Erythroblast (primary cell): ENCODE measurements around the gene PLIN1.

ENCODE experiments used
- DNase-seq, 2 experiments: peaks; one replicate each; lab custom pipeline; 2025; lab: John Stamatoyannopoulos, UW
- GATA1 ChIP-seq: IDR thresholded peaks from 2 replicates; pipeline ENCODE4 v1.6.1; 2011; ENCODE audit warnings: low read depth, mild to moderate bottlenecking, control low read depth, low read length, moderate library complexity
- POLR2A ChIP-seq: IDR thresholded peaks from 2 replicates; pipeline ENCODE4 v1.6.1; 2011; ENCODE audit warnings: mild to moderate bottlenecking, low read length

PLIN1 gene

GRCh38 chr15:89632563-89633430, 46.4 kb downstream of the PLIN1 start:
- no peak for DNase-seq
- TF ChIP-seq POLR2A: no peak
- no peak for TF ChIP-seq GATA1

DNA sequence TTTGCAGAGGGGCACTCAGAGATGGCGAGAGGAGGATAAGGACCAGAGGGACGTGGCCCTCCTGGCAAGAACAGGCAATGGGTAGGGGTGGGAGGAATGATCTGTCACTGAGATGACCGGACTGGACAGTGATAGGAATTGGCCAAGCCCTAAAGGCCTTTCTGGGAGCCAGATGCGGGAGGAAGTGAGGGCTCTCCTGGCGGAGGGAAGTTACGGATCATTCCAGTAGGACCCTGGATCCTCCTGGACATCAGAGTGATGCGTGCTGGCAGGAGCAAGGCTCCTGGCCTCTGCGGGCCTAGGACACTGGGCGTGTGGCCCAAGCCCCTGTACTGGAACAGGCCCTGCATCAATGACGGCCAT, 47.3 kb downstream of the PLIN1 start:
- no peak for TF ChIP-seq POLR2A
- no peak for TF ChIP-seq GATA1
- no peak for DNase-seq

DNA sequence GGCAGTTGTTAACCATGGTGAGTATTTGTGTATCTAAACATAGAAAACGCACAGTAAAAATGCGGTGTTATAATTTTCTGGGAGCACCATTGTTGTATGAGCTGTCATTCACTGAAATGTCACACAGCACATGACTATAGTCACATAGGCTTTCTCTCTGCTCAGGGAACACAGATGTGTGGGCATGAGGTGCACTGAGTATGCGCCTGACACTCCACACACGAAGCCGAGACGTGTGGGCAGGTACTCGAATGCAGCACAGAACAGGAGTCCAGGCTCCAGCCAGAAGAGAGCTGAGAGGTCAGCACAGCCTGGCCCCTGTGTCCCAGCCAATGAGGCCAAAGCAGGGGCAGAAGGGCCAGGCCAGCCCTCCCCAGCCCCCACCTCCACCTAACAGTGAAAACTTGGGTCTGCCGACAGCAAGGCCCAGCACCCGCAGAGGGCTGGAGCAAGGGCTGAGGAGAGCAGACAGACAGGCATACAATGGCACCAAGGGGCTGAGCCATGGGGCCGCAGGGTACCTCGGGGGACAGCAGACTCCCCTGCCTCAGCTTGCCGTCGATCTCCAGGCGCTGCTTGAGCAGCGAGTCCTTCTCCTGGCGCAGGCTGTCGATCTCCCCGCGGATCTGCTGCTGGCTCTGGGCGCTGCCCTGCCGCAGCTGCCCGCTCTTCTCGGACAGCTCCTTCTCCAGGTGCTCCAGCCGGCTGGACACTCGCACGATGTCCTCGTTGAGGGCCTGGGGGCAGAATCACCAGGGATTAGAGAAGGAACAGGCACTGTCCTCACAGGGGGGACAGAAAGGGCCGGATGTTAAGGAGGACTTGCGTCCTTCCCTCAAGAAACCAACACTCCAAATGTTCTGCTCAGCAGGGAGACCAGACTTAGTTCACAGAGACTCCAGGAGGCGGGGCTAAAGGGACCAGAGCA, 47.9 kb downstream of the PLIN1 start:
- TF ChIP-seq POLR2A (no peak), GATA1 (no peak)
- DNase-seq: no peak

- TF ChIP-seq GATA1: no peak
- no peak for TF ChIP-seq POLR2A
- DNase-seq: no peak
These were observed 48.9 kb downstream of the PLIN1 start for GRCh38 chr15:89630260-89630659.

- no peak for TF ChIP-seq POLR2A
- no peak for TF ChIP-seq GATA1
- no peak for DNase-seq
These were observed 49.3 kb downstream of the PLIN1 start for GRCh38 chr15:89629829-89630228.

- DNase-seq: no peak
- TF ChIP-seq GATA1: no peak
- TF ChIP-seq POLR2A: no peak
These were observed 50.1 kb downstream of the PLIN1 start for GRCh38 chr15:89628806-89629715.

GRCh38 chr15:89628301-89628700, 50.9 kb downstream of the PLIN1 start:
- DNase-seq: no peak
- TF ChIP-seq GATA1 (no peak), POLR2A (no peak)

GRCh38 chr15:89627256-89627970, 51.8 kb downstream of the PLIN1 start:
- DNase-seq: no peak
- TF ChIP-seq POLR2A: no peak
- TF ChIP-seq GATA1: no peak

DNA sequence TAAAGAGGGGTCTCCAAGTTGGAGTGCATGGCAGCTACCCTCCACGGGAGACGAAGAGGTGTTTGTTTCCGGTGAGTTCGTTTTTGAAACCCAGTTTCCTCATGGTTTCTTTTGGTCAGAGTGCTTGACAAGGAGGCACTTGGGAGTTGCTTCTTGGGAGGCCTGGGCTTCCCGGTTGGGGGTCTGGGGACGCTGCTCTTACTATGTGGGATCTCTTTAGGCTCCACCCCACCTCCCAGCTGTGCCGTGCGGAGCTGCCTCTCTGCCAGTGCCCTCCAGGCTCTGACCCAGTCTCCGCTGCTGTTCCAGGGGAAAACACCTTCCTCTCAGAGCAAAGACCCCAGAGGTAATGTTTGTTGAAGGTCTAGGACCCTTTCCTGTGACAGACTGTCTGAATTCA, 53.5 kb downstream of the PLIN1 start:
- no peak for DNase-seq
- TF ChIP-seq GATA1 (no peak), POLR2A (no peak)

GRCh38 chr15:89623165-89623564, 56.0 kb downstream of the PLIN1 start:
- TF ChIP-seq POLR2A (no peak), GATA1 (no peak)
- no peak for DNase-seq

DNA sequence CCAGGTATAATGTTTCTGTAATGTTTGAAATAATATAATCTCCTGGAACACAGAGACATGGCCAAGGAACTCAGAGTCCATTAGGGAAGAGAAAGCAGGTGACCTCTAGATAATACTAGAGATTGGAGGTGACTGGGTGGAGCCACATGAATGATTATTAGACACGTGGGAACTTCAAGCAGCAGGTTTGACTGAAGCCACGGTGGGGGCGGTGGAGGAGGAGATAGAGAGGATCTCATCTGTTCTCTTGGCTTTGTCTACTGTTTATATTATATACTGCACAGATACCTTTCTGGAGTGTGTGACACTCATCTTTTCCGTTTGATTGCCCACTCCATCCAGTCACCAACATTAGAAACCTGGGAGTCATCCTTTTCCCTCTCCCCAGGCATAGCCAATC, 57.6 kb downstream of the PLIN1 start:
- DNase-seq: no peak
- TF ChIP-seq GATA1: no peak
- no peak for TF ChIP-seq POLR2A

- TF ChIP-seq GATA1: no peak
- TF ChIP-seq POLR2A: no peak
These were observed 62.9 kb downstream of the PLIN1 start for GRCh38 chr15:89616228-89616627.

GRCh38 chr15:89615135-89615534, 64.0 kb downstream of the PLIN1 start:
- TF ChIP-seq POLR2A: no peak
- no peak for TF ChIP-seq GATA1
- no peak for DNase-seq

More at GRCh38 chr15:89616228-89616627, 62.9 kb downstream of the PLIN1 start:
- no peak for DNase-seq
